ENCODE measurements around the gene EPS8L2.
A peak's percentile ranks its signal among the peaks of the same experiment; 100 is the strongest.

Gene EPS8L2

GRCh38 chr11:703506-703905, 2.5 kb upstream of the EPS8L2 start:
- WGBS (ENCODE audit: insufficient coverage), result 93% methylated on average over 6 of the region's 9 CpGs
- no peak overlapping the region for H3K4me3 ChIP-seq (ENCODE audit: control insufficient read depth in 1 of 7, extremely low read depth in 1 of 7, insufficient read depth in 4 of 7, low read depth in 2 of 7, low read length in 6 of 7)
- DNase-seq, result no peak
- CTCF ChIA-PET, result interaction anchor here (0.5 to 2.2 kb wide), 4 partner anchors 16 to 123 kb away, joined by 4 to 11 read pairs (median 6); no protein-coding TSS in a partner anchor
- peaks cover 0 to 14% (median 11%) of the 10 kb centered on the region in 4 experiments for H3K4me1 ChIP-seq (ENCODE audit: control extremely low read depth in 1 of 4, control insufficient read depth in 4 of 4, insufficient read depth in 4 of 4, low read length in 3 of 4)
- H3K9me3 ChIP-seq (ENCODE audit: control extremely low read depth in 1 of 5, control insufficient read depth in 4 of 5, insufficient read depth in 2 of 5, low read depth in 1 of 5, low read length in 4 of 5), result no peaks in the 10 kb centered on the region
- H3K27me3 ChIP-seq (replicated peaks in 2 of 5; ENCODE audit: control insufficient read depth in 4 of 5, insufficient read depth in 5 of 5, low read length in 4 of 5), result peaks cover 0 to 37% (median 6%) of the 10 kb centered on the region in 5 experiments
- POLR2A ChIA-PET, result no interaction called here
- H3K36me3 ChIP-seq (ENCODE audit: control insufficient read depth in 4 of 4, insufficient read depth in 4 of 4, low read length in 3 of 4), result peaks cover 0 to 20% (median 6%) of the 10 kb centered on the region in 4 experiments
- no peak overlapping the region for H3K27ac ChIP-seq (ENCODE audit: insufficient read depth in 1 of 2, low read depth in 1 of 2, low read length in 2 of 2, poor library complexity in 1 of 2, severe bottlenecking in 2 of 2)

- ChIA-PET POLR2A (no interaction called here), CTCF (interaction anchor here (1.3 to 2.2 kb wide), 4 partner anchors 15 to 60 kb away, joined by 4 to 11 read pairs (median 6); no protein-coding TSS in a partner anchor)
- H3K4me3 ChIP-seq (ENCODE audit: control insufficient read depth in 1 of 7, extremely low read depth in 1 of 7, insufficient read depth in 4 of 7, low read depth in 2 of 7, low read length in 6 of 7), result no peak overlapping the region
- no peak for DNase-seq
- H3K27ac ChIP-seq (ENCODE audit: insufficient read depth in 1 of 2, low read depth in 1 of 2, low read length in 2 of 2, poor library complexity in 1 of 2, severe bottlenecking in 2 of 2), result no peak overlapping the region
- peaks cover 0 to 14% (median 11%) of the 10 kb centered on the region in 4 experiments for H3K4me1 ChIP-seq (ENCODE audit: control extremely low read depth in 1 of 4, control insufficient read depth in 4 of 4, insufficient read depth in 4 of 4, low read length in 3 of 4)
- peaks cover 0 to 41% (median 6%) of the 10 kb centered on the region in 5 experiments for H3K27me3 ChIP-seq (replicated peaks in 2 of 5; ENCODE audit: control insufficient read depth in 4 of 5, insufficient read depth in 5 of 5, low read length in 4 of 5)
- WGBS (ENCODE audit: insufficient coverage), result 97% methylated on average over 18 of the region's 18 CpGs
- H3K9me3 ChIP-seq (ENCODE audit: control extremely low read depth in 1 of 5, control insufficient read depth in 4 of 5, insufficient read depth in 2 of 5, low read depth in 1 of 5, low read length in 4 of 5), result no peaks in the 10 kb centered on the region
- peaks cover 0 to 20% (median 6%) of the 10 kb centered on the region in 4 experiments for H3K36me3 ChIP-seq (ENCODE audit: control insufficient read depth in 4 of 4, insufficient read depth in 4 of 4, low read length in 3 of 4)
These were observed 1.8 kb upstream of the EPS8L2 start for GRCh38 chr11:704228-704674.

GRCh38 chr11:704781-705645, 1.0 kb upstream of the EPS8L2 start:
- peaks cover 0 to 16% (median 4%) of the 10 kb centered on the region in 4 experiments for H3K36me3 ChIP-seq (ENCODE audit: control insufficient read depth in 4 of 4, insufficient read depth in 4 of 4, low read length in 3 of 4)
- peaks cover 0 to 14% (median 11%) of the 10 kb centered on the region in 4 experiments for H3K4me1 ChIP-seq (ENCODE audit: control extremely low read depth in 1 of 4, control insufficient read depth in 4 of 4, insufficient read depth in 4 of 4, low read length in 3 of 4)
- H3K9me3 ChIP-seq (ENCODE audit: control extremely low read depth in 1 of 5, control insufficient read depth in 4 of 5, insufficient read depth in 2 of 5, low read depth in 1 of 5, low read length in 4 of 5), result no peaks in the 10 kb centered on the region
- no peak overlapping the region for H3K27ac ChIP-seq (ENCODE audit: insufficient read depth in 1 of 2, low read depth in 1 of 2, low read length in 2 of 2, poor library complexity in 1 of 2, severe bottlenecking in 2 of 2)
- ChIA-PET CTCF (interaction anchor here (0.7 to 2.2 kb wide), 3 partner anchors 17 to 30 kb away, joined by 4 to 11 read pairs (median 6); no protein-coding TSS in a partner anchor), POLR2A (interaction anchor here (1.0 kb wide), 1 partner anchor 11 kb away, joined by 3 read pairs; no protein-coding TSS in a partner anchor)
- H3K27me3 ChIP-seq (replicated peaks in 2 of 5; ENCODE audit: control insufficient read depth in 4 of 5, insufficient read depth in 5 of 5, low read length in 4 of 5), result peaks cover 0 to 49% (median 6%) of the 10 kb centered on the region in 5 experiments
- DNase-seq, result no peak
- H3K4me3 ChIP-seq (ENCODE audit: control insufficient read depth in 1 of 7, extremely low read depth in 1 of 7, insufficient read depth in 4 of 7, low read depth in 2 of 7, low read length in 6 of 7), result peak overlapping the region in 1 of 7 experiments; percentile 11
- WGBS (ENCODE audit: insufficient coverage), result 92% methylated on average over 23 of the region's 27 CpGs

- Histone ChIP-seq H3K4me1 (ENCODE audit: control extremely low read depth in 1 of 4, control insufficient read depth in 4 of 4, insufficient read depth in 4 of 4, low read length in 3 of 4) (peaks cover 0 to 22% (median 12%) of the 10 kb centered on the region in 4 experiments), H3K27me3 (replicated peaks in 2 of 5; ENCODE audit: control insufficient read depth in 4 of 5, insufficient read depth in 5 of 5, low read length in 4 of 5) (peaks cover 0 to 60% (median 8%) of the 10 kb centered on the region in 5 experiments), H3K4me3 (ENCODE audit: control insufficient read depth in 1 of 7, extremely low read depth in 1 of 7, insufficient read depth in 4 of 7, low read depth in 2 of 7, low read length in 6 of 7) (peak overlapping the region in 2 of 7 experiments; percentile 28 to 32), H3K36me3 (ENCODE audit: control insufficient read depth in 4 of 4, insufficient read depth in 4 of 4, low read length in 3 of 4) (peaks cover 0 to 10% (median 2%) of the 10 kb centered on the region in 4 experiments), H3K27ac (ENCODE audit: insufficient read depth in 1 of 2, low read depth in 1 of 2, low read length in 2 of 2, poor library complexity in 1 of 2, severe bottlenecking in 2 of 2) (no peak overlapping the region), H3K9me3 (ENCODE audit: control extremely low read depth in 1 of 5, control insufficient read depth in 4 of 5, insufficient read depth in 2 of 5, low read depth in 1 of 5, low read length in 4 of 5) (no peaks in the 10 kb centered on the region)
- DNase-seq, result no peak
- CTCF ChIA-PET, result interaction anchor here (0.7 to 1.5 kb wide), 4 partner anchors 9 to 44 kb away, joined by 3 to 4 read pairs (median 4); no protein-coding TSS in a partner anchor
- 21% methylated on average over 15 of the region's 22 CpGs for WGBS (ENCODE audit: insufficient coverage)
- POLR2A ChIA-PET, result no interaction called here
These were observed 467 bp downstream of the EPS8L2 start for GRCh38 chr11:706439-706956.

DNA sequence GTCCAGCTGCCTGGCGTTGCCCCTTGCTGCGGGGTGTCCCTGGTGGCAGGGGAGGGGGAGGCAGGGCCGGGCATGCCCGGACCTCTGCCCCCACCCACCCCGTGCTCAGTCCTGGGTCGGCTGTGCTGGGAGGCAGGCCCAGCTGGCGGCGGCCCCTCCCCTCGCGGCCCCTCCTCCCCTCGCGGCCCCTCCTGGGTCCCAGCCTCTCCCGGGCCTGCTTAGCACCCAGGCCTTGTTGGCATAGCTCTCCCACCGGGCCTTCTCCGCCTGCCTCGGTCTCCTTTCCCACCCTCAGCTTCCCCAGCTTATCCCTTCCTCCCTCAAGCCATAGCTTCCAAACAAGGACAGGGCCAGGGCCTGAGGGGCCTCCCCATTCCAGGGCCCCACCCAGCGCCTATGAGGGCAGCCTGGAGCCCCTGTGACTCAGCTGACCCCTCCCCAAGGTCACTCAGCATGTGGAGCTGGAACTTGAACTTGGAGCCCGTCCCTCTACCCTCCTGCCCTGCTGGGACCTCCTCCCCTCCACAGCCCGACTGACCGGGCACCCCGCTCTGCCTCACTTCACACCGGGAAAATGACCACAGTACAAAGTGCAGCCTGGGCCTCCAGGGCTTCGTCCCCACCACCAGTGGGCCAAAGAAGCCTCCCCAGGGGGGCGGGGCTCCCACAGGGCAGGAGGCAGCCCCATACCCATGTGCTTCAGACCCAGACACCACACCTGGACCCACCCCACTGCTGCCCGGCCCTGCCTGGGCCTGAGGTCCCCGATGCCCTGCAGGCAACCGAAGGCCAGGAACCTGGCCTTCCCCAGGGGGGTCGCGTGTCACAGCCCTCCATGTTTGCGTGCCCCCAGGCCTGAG, 1.2 kb downstream of the EPS8L2 start:
- Histone ChIP-seq H3K4me3 (ENCODE audit: control insufficient read depth in 1 of 7, extremely low read depth in 1 of 7, insufficient read depth in 4 of 7, low read depth in 2 of 7, low read length in 6 of 7) (no peak overlapping the region), H3K9me3 (ENCODE audit: control extremely low read depth in 1 of 5, control insufficient read depth in 4 of 5, insufficient read depth in 2 of 5, low read depth in 1 of 5, low read length in 4 of 5) (no peaks in the 10 kb centered on the region), H3K36me3 (ENCODE audit: control insufficient read depth in 4 of 4, insufficient read depth in 4 of 4, low read length in 3 of 4) (peaks cover 0 to 4% (median 0%) of the 10 kb centered on the region in 4 experiments), H3K27me3 (replicated peaks in 2 of 5; ENCODE audit: control insufficient read depth in 4 of 5, insufficient read depth in 5 of 5, low read length in 4 of 5) (peaks cover 0 to 60% (median 8%) of the 10 kb centered on the region in 5 experiments), H3K4me1 (ENCODE audit: control extremely low read depth in 1 of 4, control insufficient read depth in 4 of 4, insufficient read depth in 4 of 4, low read length in 3 of 4) (peaks cover 0 to 22% (median 12%) of the 10 kb centered on the region in 4 experiments), H3K27ac (ENCODE audit: insufficient read depth in 1 of 2, low read depth in 1 of 2, low read length in 2 of 2, poor library complexity in 1 of 2, severe bottlenecking in 2 of 2) (no peak overlapping the region)
- POLR2A ChIA-PET, result no interaction called here
- WGBS (ENCODE audit: insufficient coverage), result 60% methylated on average over 20 of the region's 30 CpGs
- no peak for DNase-seq
- CTCF ChIA-PET, result interaction anchor here (0.7 to 1.5 kb wide), 4 partner anchors 10 to 45 kb away, joined by 3 to 4 read pairs (median 4); no protein-coding TSS in a partner anchor

GRCh38 chr11:707817-708420, 1.9 kb downstream of the EPS8L2 start:
- H3K27me3 ChIP-seq (replicated peaks in 2 of 5; ENCODE audit: control insufficient read depth in 4 of 5, insufficient read depth in 5 of 5, low read length in 4 of 5), result peaks cover 0 to 60% (median 8%) of the 10 kb centered on the region in 5 experiments
- POLR2A ChIA-PET, result no interaction called here
- no peak overlapping the region for H3K27ac ChIP-seq (ENCODE audit: insufficient read depth in 1 of 2, low read depth in 1 of 2, low read length in 2 of 2, poor library complexity in 1 of 2, severe bottlenecking in 2 of 2)
- H3K36me3 ChIP-seq (ENCODE audit: control insufficient read depth in 4 of 4, insufficient read depth in 4 of 4, low read length in 3 of 4), result peaks cover 0 to 4% (median 0%) of the 10 kb centered on the region in 4 experiments
- WGBS (ENCODE audit: insufficient coverage), result 97% methylated on average over 14 of the region's 16 CpGs
- H3K4me1 ChIP-seq (ENCODE audit: control extremely low read depth in 1 of 4, control insufficient read depth in 4 of 4, insufficient read depth in 4 of 4, low read length in 3 of 4), result peaks cover 0 to 22% (median 10%) of the 10 kb centered on the region in 4 experiments
- H3K9me3 ChIP-seq (ENCODE audit: control extremely low read depth in 1 of 5, control insufficient read depth in 4 of 5, insufficient read depth in 2 of 5, low read depth in 1 of 5, low read length in 4 of 5), result no peaks in the 10 kb centered on the region
- no peak for DNase-seq
- CTCF ChIA-PET, result interaction anchor here (1.5 kb wide), 1 partner anchor 18 kb away, joined by 4 read pairs; no protein-coding TSS in a partner anchor
- H3K4me3 ChIP-seq (ENCODE audit: control insufficient read depth in 1 of 7, extremely low read depth in 1 of 7, insufficient read depth in 4 of 7, low read depth in 2 of 7, low read length in 6 of 7), result no peak overlapping the region

Data from common myeloid progenitor, CD34-positive (primary cell).